Peyer's patch (tissue), 4 donors: Measurements from ENCODE around the gene PIP5KL1. TPM values are rescaled to one million over a fixed set of nuclear protein-coding genes. Genes with fewer than 3 reads are reported as not detected.
A peak's percentile ranks its signal among the peaks of the same experiment; 100 is the strongest.

Experiments used
- DNase-seq, 3 donors: peaks; one replicate each; pipeline ENCODE4 v3.0.0-alpha.2; 2017 to 2019
- H3K27ac ChIP-seq, 4 donors: fragments of 200-600 bp; sonication (generic); one replicate each; pipeline ENCODE4 v1.5.1; 2016 to 2019
- H3K27me3 ChIP-seq, 2 donors: fragments of 200-600 bp; sonication (generic); one replicate each; pipeline ENCODE4 v1.5.1; 2019
- H3K36me3 ChIP-seq, 3 donors: fragments of 200-600 bp; sonication (generic); one replicate each; pipeline ENCODE4 v1.5.1; 2016 to 2019
- H3K4me1 ChIP-seq, 4 donors: fragments of 200-600 bp; sonication (generic); one replicate each; pipeline ENCODE4 v1.5.1; 2016 to 2019
- H3K4me3 ChIP-seq, 4 donors: fragments of 200-600 bp; sonication (generic); 1 replicate in 3 of 4; 2 replicates in 1 of 4; pipeline ENCODE4 v1.5.1; 2016 to 2019; ENCODE audit warnings: mild to moderate bottlenecking in 1 of 4
- H3K9me3 ChIP-seq, 4 donors: fragments of 200-600 bp; sonication (generic); one replicate each; pipeline ENCODE4 v1.5.1; 2016 to 2019; ENCODE audit warnings: mild to moderate bottlenecking in 1 of 4
- CTCF ChIP-seq, 6 experiments: fragments of 450-650 bp in 4 of 6; fragments of 200-600 bp in 2 of 6; sonication (generic) in 1 of 6; IDR thresholded peaks; one replicate each; pipeline ENCODE4 v1.5.1; 2017 to 2019; ENCODE audit warnings: antibody characterized with exemption in 6 of 6, mild to moderate bottlenecking in 3 of 6, moderate library complexity in 1 of 6
- POLR2A ChIP-seq, 2 donors: fragments of 450-650 bp; IDR thresholded peaks; one replicate each; pipeline ENCODE4 v1.5.1; 2017; ENCODE audit warnings: antibody characterized with exemption in 2 of 2, mild to moderate bottlenecking in 2 of 2, moderate library complexity in 2 of 2
- total RNA-seq, 4 donors: library from RNA; depleted of rRNA; stranded (reverse); fragments of >200 nt; gene quantifications; one replicate each; pipeline ENCODE4 v1.1.0, GENCODE V29; 2016

PIP5KL1 gene
- total RNA-seq, 4 donors from 2014 or later: 2.5 TPM; not detected in 3

- no peak for DNase-seq
- peak overlapping the region; percentile 18 to 47 (median 36) for H3K4me3 ChIP-seq
Observed at GRCh38 chr9:127927988-127928675, 2.4 kb downstream of the PIP5KL1 start.

GRCh38 chr9:127927201-127927987, 3.2 kb downstream of the PIP5KL1 start:
- Histone ChIP-seq H3K4me3 (peak overlapping the region; percentile 18 to 47 (median 36)), H3K9me3 (no peaks in the 10 kb centered on the region), H3K36me3 (no peaks in the 10 kb centered on the region), H3K27me3 (peaks cover 0 to 21% of the 10 kb centered on the region in 2 donors), H3K4me1 (peaks cover 0 to 33% (median 20%) of the 10 kb centered on the region in 4 donors), H3K27ac (no peak overlapping the region)
- no peak for TF ChIP-seq POLR2A (IDR thresholded peaks at IDR 0.05)
- TF ChIP-seq CTCF (IDR thresholded peaks at IDR 0.05): no peak
- DNase-seq: peak; percentile 82 to 90 (median 86)

More at GRCh38 chr9:127927988-127928675, 2.4 kb downstream of the PIP5KL1 start:
- H3K27ac ChIP-seq: no peak overlapping the region
- H3K9me3 ChIP-seq: no peaks in the 10 kb centered on the region
- H3K4me1 ChIP-seq: peaks cover 0 to 33% (median 20%) of the 10 kb centered on the region in 4 donors
- H3K36me3 ChIP-seq: no peaks in the 10 kb centered on the region
- H3K27me3 ChIP-seq: peaks cover 0 to 21% of the 10 kb centered on the region in 2 donors
- TF ChIP-seq POLR2A (IDR thresholded peaks at IDR 0.05) (no peak), CTCF (IDR thresholded peaks at IDR 0.05) (no peak)

GRCh38 chr9:127926906-127927200, 3.7 kb downstream of the PIP5KL1 start:
- Histone ChIP-seq H3K27ac (no peak overlapping the region), H3K27me3 (peaks cover 0 to 21% of the 10 kb centered on the region in 2 donors), H3K4me3 (peak overlapping the region; percentile 18 to 47 (median 36)), H3K36me3 (no peaks in the 10 kb centered on the region), H3K4me1 (peaks cover 0 to 36% (median 21%) of the 10 kb centered on the region in 4 donors), H3K9me3 (no peaks in the 10 kb centered on the region)
- no peak for TF ChIP-seq CTCF (IDR thresholded peaks at IDR 0.05)
- TF ChIP-seq POLR2A (IDR thresholded peaks at IDR 0.05): no peak
- no peak for DNase-seq

GRCh38 chr9:127925959-127926905, 4.3 kb downstream of the PIP5KL1 start:
- Histone ChIP-seq H3K36me3 (no peaks in the 10 kb centered on the region), H3K27ac (no peak overlapping the region), H3K27me3 (peaks cover 0 to 21% of the 10 kb centered on the region in 2 donors), H3K4me1 (peaks cover 0 to 36% (median 24%) of the 10 kb centered on the region in 4 donors), H3K4me3 (no peak overlapping the region), H3K9me3 (no peaks in the 10 kb centered on the region)
- TF ChIP-seq POLR2A (IDR thresholded peaks at IDR 0.05) (no peak), CTCF (IDR thresholded peaks at IDR 0.05) (no peak)
- DNase-seq: no peak

- no peak overlapping the region for H3K4me3 ChIP-seq
- H3K27me3 ChIP-seq: peaks cover 0 to 21% of the 10 kb centered on the region in 2 donors
- DNase-seq: no peak
- H3K36me3 ChIP-seq: no peaks in the 10 kb centered on the region
- TF ChIP-seq POLR2A (IDR thresholded peaks at IDR 0.05) (no peak), CTCF (IDR thresholded peaks at IDR 0.05) (no peak)
- H3K27ac ChIP-seq: no peak overlapping the region
- H3K9me3 ChIP-seq: no peaks in the 10 kb centered on the region
- peaks cover 0 to 27% (median 20%) of the 10 kb centered on the region in 4 donors for H3K4me1 ChIP-seq
Observed at GRCh38 chr9:127924736-127925444, 5.7 kb downstream of the PIP5KL1 start.
